Iris pigment epithelial cell (primary cell): ENCODE results near the gene HDAC5.

Experiments used
- DNase-seq: peaks from one replicate; pipeline ENCODE4 v3.0.0-alpha.2; 2011; ENCODE audit warnings: low read depth

Gene HDAC5

GRCh38 chr17:44029736-44030135 is 93.7 kb downstream of the HDAC5 start:
- DNase-seq, result no peak
